Hindlimb muscle (tissue), 1 donor: ENCODE measurements around the gene G0S2. TPM values are rescaled to one million over a fixed set of nuclear protein-coding genes. Genes with fewer than 3 reads are reported as not detected.

Experiments
- DNase-seq: peaks from one replicate; pipeline ENCODE4 v3.0.0-alpha.2; 2013
- polyA plus RNA-seq: library from polyadenylated mRNA; unstranded; fragments of 120-200 nt; gene quantifications from one replicate; pipeline ENCODE4 v1.2.1, GENCODE V29; 2013; ENCODE audit not compliant: insufficient read length

G0S2 gene, protein sequence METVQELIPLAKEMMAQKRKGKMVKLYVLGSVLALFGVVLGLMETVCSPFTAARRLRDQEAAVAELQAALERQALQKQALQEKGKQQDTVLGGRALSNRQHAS
- 12.3 TPM for polyA plus RNA-seq

DNA sequence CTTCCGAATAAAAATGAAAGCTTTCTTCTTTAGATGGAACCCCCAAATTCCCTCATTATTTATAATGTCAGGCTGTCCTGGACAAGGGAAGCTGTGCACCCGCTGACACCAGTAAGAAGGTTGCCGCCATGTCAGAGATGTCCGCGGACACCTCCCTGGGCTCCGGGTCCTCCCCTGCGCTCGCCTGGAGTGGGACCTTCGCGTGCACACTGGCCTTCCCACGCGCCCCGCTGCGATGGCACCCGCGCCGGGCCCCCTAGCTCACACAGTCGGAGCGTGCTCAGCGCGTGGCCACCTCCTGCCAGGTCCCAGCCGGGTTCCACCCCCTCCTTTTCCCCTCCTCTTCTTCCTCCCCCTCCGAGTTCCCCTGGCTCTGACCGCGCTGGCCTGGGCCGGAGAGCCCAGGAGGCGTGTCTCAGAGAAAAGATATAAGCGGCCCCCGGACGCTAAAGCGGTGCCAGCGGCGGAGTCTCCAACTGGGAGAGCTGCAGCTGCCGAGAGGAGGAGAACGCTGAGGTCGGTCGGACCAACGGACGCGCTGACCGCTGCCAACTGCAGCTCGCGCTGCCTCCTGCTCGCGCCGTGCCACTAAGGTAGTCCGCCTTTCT is at the start of gene G0S2:
TSS of gene G0S2 (plus strand) at position 456 of the 608 bp plus-strand sequence. CDS start 273 bp downstream, outside the sequence.
- peak; percentile 61 for DNase-seq

DNA sequence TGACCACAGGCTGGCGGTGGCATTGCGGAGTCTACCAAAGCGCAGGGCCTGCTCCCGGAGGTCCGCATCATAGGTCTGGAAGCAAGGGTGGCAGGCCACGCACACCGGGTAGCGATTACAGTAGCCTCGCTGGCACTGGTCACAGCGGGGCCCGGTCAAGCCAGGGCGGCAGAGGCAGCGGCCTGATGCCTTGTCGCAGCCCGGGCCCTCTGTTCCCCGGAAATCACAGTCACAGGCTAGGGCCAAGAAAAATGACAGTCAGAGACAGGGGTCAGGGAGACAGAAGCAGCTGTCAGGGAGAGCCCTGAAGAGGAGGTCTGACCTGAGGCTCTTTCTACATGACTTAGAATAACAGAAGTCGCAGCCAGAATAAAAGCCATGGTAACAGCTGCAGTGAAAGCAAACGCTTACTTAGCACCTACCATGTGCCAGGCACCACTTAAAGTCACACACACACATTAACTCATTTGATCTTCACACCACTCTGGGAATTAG is 49.4 kb upstream of the G0S2 start:
- peak; percentile 38 for DNase-seq

DNA sequence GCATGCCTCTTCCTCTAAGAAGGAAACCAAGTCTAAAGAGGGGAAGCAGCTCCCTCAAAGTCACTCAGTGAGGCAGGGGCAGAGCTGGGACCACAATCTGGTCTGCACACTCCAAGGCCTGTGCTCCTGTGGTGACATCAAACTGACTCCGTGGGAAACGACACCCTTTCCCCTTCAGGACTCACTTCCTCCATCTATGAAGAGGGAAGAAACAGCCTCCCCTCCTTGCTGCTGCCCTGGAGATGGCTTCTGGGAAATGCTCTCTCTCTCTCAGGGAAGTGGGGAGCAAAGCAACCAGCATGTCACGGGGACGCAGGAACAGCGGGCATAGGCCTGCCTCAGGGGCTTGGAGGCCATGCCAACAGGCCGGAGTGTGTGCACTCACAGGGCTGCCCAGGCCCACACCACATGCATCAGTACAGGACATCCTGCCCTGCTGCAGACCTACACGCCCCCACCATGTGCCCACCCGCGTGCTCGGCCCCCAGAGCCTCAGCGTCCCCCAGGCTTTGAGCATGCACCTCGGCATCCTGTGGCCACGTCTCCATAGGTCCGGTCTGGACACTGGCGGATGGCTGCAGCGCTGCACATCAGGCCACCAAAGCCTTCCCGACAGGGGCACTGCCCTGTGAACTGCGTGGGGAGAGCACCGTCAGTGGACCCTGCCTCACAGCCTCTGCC is 48.7 kb upstream of the G0S2 start:
- no peak for DNase-seq

DNA sequence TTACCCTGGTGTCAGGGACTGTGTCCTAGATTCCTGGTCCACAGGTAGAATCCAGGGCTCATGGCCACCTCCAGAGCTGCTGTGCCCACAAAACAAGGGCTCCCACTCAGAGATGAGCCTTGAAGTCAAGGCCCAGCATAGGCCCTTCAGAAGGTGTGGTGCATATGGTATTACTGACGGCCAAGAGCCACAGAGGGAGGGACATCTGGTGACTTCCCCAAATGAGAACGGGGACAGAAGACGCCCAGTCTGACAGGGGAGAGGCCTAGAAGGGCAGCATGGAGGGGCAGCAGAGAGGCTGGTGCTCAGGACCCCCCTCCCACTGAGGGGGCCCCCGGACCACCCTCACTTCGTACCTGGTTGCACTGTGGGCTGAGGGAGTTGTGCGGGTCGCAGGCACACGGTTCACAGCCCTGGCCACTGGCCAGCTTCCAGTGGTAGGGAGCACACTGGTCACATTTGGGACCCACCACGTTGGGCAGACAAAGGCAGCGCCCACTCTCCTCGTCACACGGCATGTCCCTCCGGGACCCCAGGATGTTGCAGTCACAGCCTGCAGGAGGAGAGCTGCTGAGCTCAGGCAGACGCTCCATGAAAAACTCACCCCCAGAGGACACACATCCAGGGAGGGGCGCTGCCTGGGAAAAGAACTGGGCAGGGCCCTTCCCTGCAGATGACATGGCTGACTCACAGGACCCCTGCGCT is 48.0 kb upstream of the G0S2 start:
- no peak for DNase-seq

DNA sequence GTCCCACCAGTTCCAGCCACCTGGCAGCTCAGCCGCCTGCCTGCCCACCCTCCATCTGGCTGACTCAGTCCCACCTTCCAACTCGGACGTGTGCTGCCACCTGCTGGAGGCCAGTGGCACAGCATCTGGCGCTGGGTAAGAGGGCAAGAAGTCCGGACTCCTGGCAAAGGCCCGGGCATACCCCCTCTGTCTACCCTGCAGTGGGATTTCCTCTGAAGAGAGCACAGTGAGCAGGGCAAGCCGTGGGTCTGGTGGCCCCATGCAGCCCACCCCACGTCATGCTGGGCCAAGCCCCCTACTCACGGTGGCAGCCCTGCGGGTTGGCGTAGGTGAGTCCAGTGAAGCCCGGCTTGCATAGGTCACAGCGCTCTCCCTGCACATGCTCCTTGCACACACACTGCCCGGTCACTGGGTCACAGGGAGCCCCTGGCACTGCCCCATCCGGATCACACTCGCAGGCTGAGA is 47.4 kb upstream of the G0S2 start:
- peak; percentile 68 for DNase-seq

DNA sequence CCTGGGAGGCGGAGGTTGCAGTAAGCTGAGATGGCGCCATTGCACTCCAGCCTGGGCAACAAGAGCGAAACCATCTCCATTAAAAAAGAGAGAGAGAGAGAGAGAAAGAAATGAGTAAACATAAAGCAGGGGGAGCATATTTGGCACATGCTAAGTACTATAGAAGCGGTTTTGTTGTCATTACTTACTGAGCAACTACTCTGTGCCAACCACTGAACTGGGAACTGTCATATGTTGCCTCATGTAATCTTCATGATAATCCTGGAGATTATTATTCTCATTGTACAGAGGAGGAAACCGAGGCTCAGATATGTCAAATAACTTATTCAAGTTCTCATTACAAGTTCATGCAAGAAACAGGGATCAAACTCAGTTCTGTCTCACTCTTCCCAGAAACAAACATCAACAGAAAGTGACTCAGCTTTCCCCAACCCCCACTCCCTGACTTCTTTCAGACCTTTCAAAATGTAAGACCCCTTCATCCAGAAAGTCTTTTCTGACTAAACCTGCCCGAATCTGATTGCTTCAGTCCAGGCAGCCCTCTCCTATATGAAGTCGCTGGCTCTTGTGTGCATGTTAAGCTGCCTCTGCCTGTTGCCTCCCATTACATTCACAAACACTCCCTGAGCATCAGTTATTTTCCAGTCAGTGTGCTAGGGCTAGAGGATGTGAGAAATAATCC is 46.5 kb upstream of the G0S2 start:
- no peak for DNase-seq

DNA sequence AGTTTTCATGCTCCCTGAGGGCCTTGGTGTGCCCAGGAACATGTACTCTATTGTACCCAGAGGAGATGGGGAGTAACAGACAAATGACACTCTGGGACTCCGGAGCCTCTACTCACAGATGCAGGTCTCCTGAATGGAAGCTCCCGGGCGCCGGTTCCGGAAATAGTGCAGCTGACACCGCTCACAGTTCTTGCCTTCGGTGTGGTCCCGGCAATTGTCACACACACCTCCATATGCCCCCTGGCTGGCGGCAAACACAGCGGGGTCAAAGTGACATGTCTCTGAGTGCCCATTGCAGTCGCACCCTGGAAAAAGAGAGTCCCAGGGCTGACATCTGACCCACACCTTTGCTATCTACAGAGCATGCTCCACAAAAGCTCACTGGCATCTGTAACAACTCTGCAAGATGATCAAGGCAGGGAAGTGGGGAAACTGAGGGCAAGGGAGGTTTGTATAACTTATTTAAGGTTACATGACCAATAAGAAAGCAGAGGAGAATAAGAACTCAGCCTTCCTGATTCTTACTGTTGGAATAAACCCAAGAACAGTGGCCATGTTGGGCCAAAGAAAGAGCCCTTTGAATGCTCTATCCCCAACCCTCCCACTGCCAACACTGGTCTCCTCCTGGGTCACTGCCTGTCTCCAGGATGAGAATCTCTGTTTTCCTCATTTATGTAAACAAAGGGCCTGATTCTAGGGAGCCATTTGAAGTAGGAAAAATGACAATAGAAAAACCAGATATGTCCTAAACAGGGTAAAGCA is 45.4 kb upstream of the G0S2 start:
- no peak for DNase-seq

DNA sequence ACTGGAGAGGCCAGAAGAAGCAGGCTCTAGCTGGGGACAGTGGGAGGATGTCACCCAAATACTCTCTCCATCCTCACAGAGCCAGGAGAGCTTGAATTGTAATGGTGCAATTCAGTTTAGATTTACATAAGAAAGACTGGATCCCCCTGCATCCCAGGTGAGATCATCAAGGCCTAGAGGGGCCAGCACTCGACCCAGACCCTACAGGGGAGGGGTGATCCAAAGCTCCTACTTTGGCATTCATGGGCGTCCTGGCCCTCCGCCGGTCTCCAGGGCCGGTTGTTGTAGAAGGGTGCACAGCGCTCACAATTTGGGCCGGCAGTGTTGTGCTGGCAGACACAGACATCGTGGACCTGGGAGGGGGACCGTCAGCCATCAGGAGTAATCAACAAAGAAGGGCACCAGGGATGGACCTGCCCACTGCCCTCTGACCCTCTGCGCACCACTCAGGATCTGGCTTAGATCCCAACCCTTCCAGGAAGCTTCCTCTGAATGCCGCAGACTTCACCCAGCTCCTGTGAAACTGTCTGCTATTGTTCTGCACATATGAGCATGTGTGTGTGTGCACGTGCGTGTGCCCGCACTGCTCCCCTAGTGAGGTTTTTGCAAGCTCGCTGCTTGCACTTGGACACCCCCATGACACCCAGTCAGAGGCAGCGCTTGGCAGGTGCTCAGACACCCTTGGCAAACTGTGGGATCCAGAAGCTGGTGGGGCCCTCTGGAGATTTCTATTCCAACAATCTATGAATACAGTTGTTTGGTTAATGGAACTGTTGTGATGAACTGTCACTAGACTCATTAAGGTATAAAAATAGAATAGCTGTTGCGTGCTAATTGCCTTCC is 44.6 kb upstream of the G0S2 start:
- DNase-seq: no peak

DNA sequence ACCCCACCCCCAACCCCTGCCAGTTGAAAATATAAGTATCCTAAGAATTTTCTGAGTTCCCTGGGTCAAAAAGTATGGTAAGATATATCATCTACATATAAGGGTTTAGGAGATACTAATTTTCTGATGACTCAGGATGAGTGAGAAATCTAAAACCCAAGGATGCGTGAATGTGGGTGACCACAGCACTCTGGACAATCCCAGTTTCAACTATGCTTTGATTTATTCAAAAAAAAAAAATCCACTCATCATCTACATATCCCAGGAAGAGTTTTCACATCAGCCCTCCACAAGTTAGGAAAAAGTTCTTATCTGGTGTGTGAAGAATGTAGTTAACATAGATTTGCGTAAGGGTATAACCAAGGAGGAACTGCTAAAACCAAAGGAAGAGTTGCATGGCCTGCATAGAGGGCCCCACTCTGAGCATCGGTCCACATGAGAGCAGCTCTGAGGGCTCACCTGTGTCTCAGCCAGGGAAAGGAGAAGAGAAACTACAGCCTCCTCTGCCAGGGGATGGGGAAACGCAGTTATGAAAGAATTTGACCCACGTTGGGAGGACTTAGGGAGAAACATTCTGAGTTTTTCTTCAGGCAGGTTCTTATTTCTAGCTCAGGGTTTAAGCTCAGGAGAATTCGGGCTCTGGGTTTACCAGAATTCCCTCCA is 41.7 kb upstream of the G0S2 start:
- no peak for DNase-seq

DNA sequence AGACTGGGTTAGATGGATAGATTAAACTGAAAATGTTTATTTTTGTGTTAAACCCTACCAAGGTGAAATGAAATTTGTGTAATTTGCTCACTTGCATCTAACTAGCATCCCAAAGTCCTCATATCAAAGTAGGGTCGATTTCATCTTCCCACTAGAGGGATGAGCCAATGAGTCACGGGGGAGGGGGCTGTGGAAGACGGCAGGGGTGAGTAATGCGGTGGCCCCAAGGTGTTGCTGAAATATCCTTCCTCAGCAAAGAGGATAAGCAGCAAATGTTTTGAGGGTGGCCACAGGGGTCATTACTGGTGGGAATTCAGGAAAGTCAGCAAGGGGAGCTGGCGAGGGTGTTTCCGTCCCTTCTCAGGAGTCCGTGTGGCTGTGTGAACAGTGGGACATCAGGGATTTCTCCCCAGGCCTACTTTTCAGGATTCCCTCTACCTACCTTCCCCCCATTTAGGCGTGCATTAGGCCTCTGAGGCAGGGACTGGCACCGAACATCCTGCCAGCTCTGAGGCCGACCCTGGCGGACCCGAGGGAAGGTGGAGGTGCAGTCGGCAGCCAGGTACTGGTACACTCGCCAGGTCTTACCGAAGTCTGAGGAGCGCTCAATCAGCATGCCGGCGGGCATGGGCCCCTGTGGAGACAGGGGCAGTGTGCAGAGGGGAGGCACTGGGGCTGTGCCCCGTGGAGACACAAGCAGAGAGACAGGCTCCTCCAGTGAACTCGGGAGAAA is 41.0 kb upstream of the G0S2 start:
- no peak for DNase-seq

DNA sequence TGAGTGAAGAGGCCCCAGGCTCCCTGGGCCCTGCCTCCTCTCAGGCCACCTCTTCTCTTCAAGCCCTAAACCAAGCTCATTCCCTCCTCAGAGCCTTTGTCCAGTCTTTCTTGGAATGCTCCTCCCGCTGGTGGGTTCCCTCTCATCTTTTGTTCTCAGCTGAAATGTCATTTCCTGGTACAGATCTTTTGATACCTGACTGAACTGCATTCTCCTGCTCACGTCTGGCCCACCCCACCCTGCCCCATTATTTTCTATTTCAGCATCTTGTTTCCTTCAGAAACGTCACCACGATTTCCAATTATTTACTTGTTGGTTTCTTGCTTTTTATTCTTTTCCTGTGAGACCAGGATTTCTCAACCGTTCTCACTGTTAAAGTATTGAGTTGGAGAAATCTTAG is 39.4 kb upstream of the G0S2 start:
- no peak for DNase-seq

DNA sequence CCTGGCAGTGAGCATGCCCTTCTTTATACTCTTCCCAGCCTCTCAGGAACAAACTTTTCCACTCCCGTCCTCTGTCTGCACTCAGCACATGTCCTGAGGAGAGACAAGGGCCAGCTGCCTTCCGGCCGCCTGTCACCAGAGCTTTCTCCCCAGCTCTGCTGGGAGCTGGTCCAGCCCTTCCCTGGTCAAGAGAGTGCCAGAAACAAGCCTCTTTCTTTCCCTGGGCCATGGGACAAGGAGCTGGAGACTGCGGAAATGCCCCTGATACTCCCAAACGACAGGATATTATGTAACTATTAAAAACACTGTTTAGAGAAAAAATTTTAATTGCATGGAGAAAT is 33.4 kb upstream of the G0S2 start:
- DNase-seq: peak; percentile 79

DNA sequence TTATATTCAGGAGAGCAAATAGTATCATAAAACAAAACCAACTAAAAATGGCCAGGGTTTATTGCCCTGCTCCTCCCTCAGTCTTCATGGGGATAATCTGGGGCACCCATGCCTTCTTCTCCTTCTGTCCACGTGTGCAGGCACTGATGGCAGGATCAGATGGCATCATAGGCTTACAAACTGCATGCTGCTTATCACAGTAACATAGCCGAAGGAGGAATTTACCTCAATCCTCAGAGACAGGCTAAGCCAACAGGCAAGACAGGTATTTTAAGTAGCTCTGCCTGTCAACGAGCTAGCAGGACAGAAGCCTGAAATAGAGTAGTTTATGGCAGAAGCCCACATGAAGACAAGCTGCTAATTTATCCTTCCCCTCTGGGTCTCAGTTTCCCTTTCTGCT is 32.4 kb upstream of the G0S2 start:
- no peak for DNase-seq

DNA sequence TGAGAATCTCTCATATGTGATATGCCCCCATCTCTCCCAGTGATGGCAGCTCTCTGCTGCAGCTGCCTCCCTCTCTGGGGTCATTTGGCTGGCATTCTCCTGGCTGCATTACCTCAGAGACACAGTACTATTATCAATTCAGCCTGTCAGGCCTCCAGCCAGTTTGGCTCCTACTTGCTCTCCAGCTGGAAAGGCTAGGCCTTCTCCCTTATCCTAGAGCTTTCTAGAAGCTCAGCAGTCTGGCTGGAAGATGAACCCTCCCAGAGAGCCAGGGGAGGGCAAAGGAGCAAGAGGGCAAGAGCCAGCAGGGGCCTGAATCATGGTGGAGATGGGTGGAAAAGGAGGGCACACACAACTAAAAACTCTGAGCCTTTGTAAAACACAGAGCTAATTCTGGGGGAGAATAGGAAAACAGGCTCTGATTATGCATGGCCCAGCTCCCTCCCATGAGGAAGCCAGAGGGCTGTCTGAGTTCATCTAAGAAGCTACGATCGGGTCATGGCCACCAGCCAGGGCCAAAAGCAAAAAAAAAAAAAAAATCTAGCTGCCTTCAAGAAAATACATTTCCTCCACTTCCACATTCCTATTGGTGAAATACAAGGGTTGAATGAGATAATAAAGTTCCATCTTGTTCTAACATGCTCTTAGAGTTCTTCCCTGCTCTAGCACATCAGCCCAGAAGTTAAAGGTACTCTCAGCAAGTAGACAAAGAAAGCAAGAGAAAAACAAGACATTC is 31.8 kb upstream of the G0S2 start:
- peak; percentile 54 for DNase-seq

DNA sequence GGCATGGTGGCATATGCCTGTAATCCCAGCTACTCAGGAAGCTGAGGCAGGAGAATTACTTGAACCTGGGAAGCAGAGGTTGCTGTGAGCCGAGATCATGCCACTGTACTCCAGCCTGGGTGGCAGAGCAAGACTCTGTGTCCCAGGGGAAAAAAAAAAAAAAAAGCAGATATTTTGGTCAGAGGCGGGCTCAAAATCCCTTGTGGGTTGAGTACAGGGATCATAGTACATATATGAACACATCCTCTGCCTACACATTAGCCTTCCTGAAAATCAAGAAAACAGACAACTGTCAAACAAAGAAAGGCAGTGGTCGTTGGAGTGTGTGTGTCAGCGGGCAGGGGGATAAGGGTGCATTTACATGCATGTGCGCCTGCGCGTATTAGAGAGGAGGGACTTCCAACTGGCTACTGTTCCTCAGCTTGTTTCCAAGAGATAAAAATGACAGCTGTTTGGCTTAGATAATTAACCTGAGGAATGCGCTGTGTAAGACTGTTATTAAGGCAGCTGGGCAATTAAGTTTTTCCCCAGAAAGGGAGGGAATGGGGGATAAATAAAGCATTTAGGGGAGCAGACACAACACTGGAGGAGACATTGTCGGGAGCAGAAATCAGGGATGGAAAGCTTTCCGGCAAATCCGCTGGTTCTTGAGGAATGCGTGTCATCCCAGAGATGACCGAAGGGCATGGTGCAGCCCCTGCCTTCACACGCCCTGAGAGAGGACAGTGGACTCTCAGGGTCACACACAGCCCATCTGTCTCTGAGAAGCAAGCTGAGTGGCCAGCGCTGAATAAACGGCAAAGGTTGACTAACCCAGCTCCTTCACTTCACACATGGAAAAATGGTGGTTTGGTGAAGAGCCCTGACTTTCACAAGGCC is 29.4 kb upstream of the G0S2 start:
- DNase-seq: no peak

DNA sequence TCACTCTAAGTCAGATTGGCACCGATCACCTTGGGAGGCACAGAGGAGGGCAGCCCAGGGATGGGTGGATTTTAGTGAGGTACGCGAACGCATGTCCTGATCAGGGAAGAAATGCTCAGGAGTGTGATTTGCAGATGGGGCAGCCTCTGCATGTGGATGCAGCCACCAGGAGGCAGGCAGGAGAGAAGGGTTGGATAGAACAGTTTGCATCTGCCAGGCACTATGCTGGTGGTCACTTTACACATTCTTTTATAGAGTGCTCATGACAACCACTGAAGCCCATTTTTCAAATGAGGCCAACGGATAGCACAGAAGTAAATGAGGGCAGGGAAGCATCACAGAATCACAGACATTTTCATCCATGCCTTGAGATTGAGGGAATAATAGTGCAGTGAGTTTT is 28.7 kb upstream of the G0S2 start:
- DNase-seq: no peak

DNA sequence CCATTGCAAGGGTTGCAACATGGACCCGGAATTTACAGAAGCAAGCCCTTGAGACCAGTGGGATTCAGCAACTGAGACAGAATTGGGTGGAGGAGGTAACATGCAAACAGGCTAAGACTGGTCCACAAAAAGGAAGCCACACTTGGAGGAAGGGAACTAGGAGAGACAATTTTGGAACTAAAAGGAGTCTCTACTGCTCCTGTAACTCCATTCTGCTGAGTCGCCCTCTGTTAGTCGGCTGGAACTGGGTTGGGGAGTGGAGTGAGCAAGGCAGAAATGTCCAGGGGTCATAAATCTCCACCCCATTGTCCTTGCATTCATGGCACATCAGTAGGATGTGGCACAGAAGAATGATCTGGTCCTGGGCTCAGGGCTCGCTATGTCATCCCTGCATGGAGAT is 28.1 kb upstream of the G0S2 start:
- DNase-seq: no peak

DNA sequence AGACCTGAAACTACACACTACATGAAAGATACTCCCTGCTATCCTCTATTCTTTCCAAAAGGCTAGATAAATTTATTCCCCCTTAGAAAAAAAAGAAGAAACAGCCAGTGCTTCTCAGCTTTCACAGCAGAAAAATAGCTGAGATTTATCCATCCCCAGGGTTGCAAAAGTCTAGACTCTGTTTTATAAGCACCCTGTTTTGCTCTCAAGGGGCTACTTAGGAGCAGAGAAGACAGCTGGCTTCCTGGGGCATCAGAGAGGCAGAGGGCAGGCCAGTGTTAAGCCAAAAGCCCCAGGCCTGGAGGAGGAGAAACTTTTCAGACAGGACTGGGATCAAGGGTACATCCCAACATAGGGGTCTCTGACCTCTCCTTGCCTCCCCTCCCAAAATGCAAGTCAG is 26.9 kb upstream of the G0S2 start:
- DNase-seq: no peak
